Tibial artery (tissue), 4 donors: ENCODE measurements around the gene TPD52L1.
A peak's percentile ranks its signal among the peaks of the same experiment; 100 is the strongest.

ENCODE experiments used
- DNase-seq, 2 donors: peaks; one replicate each; pipeline ENCODE4 v3.0.0-alpha.2; 2019
- H3K27ac ChIP-seq, 2 donors: fragments of 200-600 bp; sonication (generic) in 1 of 2; 1 replicate in 1 of 2; 2 replicates in 1 of 2; pipeline ENCODE4 v1.5.1; 2018 to 2019; ENCODE audit warnings: mild to moderate bottlenecking in 1 of 2
- H3K27me3 ChIP-seq, 2 donors: fragments of 200-600 bp; sonication (generic) in 1 of 2; one replicate each; pipeline versions ENCODE4 v1.5.1 to v1.6.0; 2016 to 2019
- H3K36me3 ChIP-seq, 3 donors: fragments of 200-600 bp; sonication (generic) in 2 of 3; one replicate each; pipeline ENCODE4 v1.5.1; 2016 to 2019; ENCODE audit warnings: mild to moderate bottlenecking in 2 of 3
- H3K4me1 ChIP-seq, 4 donors: fragments of 200-600 bp; sonication (generic) in 2 of 4; 1 replicate in 3 of 4; 2 replicates in 1 of 4; pipeline ENCODE4 v1.5.1; 2016 to 2019
- H3K4me3 ChIP-seq, 2 donors: fragments of 200-600 bp; sonication (generic) in 1 of 2; 1 replicate in 1 of 2; 2 replicates in 1 of 2; pipeline ENCODE4 v1.5.1; 2018 to 2019; ENCODE audit warnings: mild to moderate bottlenecking in 2 of 2
- H3K9me3 ChIP-seq, 3 donors: fragments of 200-600 bp; sonication (generic) in 1 of 3; one replicate each; pipeline ENCODE4 v1.5.1; 2016 to 2019
- intact Hi-C: fragments of 100-400 bp; cut with DNase I; formaldehyde crosslinking; loops from one replicate; pipeline ENCODE4 v1.15.0; 2023; ENCODE audit warnings: low total_unique reads
- TF ChIP-seq, protein P1 (sequence below), 2 experiments: fragments of 200-600 bp in 1 of 2; fragments of 450-650 bp in 1 of 2; IDR thresholded peaks; one replicate each; pipeline ENCODE4 v1.5.1; 2017 to 2019; ENCODE audit warnings: antibody characterized with exemption in 2 of 2, mild to moderate bottlenecking in 1 of 2, moderate library complexity in 1 of 2

Gene TPD52L1

DNA sequence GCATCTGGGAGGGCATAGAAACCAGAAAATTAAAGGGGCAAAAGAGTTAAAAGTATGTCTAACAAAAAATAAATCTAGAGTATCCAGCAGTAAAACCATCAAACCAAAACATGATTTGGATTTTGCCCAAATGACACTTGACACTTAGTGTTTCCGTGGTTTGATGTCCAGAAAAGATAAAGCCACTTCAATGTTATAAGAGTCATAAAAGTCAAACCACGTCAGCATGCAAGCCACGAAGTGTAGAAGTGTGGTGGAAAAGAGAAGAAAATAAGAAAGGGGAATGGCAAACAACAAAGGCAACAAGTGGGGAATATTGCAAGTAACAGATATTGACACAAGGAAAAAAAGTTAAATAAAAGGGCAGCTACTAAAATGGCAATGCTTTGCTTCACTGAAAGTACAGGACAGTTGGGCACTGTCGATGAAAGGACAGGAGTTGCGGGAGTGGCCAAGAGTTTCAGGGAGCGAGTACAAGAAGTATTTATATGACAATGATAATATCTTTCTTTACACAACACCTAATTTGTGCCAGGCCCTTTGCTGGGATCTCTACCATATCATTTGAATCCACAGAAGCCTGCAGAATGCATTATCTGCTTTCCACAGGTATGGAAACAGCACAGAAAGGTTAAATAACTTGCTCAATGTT, 154.5 kb downstream of the TPD52L1 start:
- peaks cover 0 to 4% (median 0%) of the 10 kb centered on the region in 3 donors for H3K36me3 ChIP-seq
- DNase-seq, result no peak
- peaks cover 0 to 34% (median 5%) of the 10 kb centered on the region in 4 donors for H3K4me1 ChIP-seq
- no peak overlapping the region for H3K4me3 ChIP-seq
- H3K9me3 ChIP-seq, result no peaks in the 10 kb centered on the region
- no peaks in the 10 kb centered on the region for H3K27me3 ChIP-seq
- TF ChIP-seq, protein P1, sequence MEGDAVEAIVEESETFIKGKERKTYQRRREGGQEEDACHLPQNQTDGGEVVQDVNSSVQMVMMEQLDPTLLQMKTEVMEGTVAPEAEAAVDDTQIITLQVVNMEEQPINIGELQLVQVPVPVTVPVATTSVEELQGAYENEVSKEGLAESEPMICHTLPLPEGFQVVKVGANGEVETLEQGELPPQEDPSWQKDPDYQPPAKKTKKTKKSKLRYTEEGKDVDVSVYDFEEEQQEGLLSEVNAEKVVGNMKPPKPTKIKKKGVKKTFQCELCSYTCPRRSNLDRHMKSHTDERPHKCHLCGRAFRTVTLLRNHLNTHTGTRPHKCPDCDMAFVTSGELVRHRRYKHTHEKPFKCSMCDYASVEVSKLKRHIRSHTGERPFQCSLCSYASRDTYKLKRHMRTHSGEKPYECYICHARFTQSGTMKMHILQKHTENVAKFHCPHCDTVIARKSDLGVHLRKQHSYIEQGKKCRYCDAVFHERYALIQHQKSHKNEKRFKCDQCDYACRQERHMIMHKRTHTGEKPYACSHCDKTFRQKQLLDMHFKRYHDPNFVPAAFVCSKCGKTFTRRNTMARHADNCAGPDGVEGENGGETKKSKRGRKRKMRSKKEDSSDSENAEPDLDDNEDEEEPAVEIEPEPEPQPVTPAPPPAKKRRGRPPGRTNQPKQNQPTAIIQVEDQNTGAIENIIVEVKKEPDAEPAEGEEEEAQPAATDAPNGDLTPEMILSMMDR (IDR thresholded peaks at IDR 0.05), result no peak
- intact Hi-C loops, result loop anchor here (10.0 kb wide), 1 partner anchor 667 kb away; no protein-coding TSS in a partner anchor
- H3K27ac ChIP-seq, result no peak overlapping the region

DNA sequence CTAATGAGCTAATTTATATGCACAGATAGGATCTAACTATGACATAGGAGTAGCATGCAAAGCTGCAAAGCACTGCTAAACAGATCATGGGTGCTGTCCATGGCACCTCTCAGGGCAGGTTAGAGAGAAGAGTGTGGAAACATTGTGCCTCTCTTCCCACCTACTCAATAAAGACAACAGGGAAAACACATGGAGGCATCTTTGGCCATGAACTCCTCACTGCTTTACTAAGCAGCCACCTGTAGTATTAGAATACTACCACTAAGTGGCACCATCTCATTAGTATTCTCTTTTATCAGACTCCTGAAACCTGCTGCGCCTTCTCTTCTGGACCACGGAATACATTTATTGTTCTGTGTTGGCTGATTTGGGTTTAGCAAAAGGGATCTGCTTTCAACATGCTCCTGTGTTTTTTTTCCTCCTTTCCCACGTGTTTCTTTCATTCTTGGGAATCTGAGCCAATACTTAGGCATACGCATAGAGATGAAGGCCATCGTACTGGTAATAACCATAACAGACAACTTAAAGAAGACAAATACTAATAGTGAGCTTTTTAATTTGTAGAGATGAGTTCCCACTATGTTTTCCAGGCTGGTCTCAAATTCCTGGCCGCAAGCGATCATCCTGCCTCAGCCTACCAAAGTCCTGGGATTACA, 157.5 kb downstream of the TPD52L1 start:
- no peaks in the 10 kb centered on the region for H3K27me3 ChIP-seq
- no peaks in the 10 kb centered on the region for H3K9me3 ChIP-seq
- intact Hi-C loops, result loop anchor here (2.0 kb wide), 1 partner anchor 458 kb away; no protein-coding TSS in a partner anchor
- no peak overlapping the region for H3K4me3 ChIP-seq
- peaks cover 0 to 4% (median 0%) of the 10 kb centered on the region in 3 donors for H3K36me3 ChIP-seq
- peaks cover 0 to 56% (median 10%) of the 10 kb centered on the region in 4 donors for H3K4me1 ChIP-seq
- no peak for DNase-seq
- TF ChIP-seq, protein P1 (IDR thresholded peaks at IDR 0.05), result peak; percentile 87 to 90
- peak overlapping the region; percentile 29 to 72 for H3K27ac ChIP-seq

DNA sequence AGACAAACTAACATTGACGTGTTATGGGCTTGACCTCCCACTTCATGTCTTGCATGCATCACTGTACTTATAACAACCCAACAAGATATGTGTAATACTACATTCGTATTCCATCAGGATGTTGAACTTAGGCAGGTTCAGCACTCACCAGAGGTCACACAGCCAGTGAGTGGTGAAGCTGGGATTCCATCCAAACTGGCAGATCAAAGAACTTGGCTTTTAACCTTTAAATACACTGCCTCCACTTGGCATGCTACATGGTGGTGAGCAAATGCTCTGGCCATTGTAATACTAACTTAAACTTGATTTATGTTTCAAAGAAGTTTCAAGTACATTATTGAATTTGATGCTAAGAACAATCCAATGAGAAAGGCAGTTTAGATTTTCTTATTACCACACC, 158.9 kb downstream of the TPD52L1 start:
- peaks cover 0 to 4% (median 0%) of the 10 kb centered on the region in 3 donors for H3K36me3 ChIP-seq
- TF ChIP-seq, protein P1 (IDR thresholded peaks at IDR 0.05), result no peak
- intact Hi-C loops, result no loop called here
- peaks cover 0 to 62% (median 10%) of the 10 kb centered on the region in 4 donors for H3K4me1 ChIP-seq
- no peaks in the 10 kb centered on the region for H3K9me3 ChIP-seq
- peak overlapping the region; percentile 29 to 72 for H3K27ac ChIP-seq
- no peak overlapping the region for H3K4me3 ChIP-seq
- H3K27me3 ChIP-seq, result no peaks in the 10 kb centered on the region
- DNase-seq, result no peak

DNA sequence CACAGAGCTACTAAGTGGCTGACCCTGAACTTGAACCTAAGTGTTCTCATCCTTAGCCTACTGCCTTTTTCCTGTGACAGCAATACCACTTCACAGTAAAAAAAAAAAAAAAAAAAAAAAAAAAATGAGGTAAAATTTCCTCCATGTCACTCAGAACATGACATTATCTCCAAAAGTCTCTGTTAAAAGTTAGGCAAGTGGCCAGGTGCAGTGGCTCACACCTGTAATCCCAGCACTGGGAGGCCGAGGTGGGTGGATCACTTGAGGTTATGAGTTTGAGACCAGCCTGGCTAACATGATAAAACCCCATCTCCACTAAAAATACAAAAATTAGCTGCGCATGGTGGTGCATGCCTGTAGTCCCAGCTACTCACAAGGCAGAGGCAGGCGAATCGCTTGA, 159.4 kb downstream of the TPD52L1 start:
- TF ChIP-seq, protein P1 (IDR thresholded peaks at IDR 0.05), result no peak
- H3K9me3 ChIP-seq, result no peaks in the 10 kb centered on the region
- H3K4me1 ChIP-seq, result peaks cover 0 to 57% (median 10%) of the 10 kb centered on the region in 4 donors
- no peak overlapping the region for H3K4me3 ChIP-seq
- no peak for DNase-seq
- intact Hi-C loops, result no loop called here
- H3K27me3 ChIP-seq, result no peaks in the 10 kb centered on the region
- H3K27ac ChIP-seq, result peak overlapping the region in 1 of 2 donors; percentile 72
- H3K36me3 ChIP-seq, result peaks cover 0 to 4% (median 0%) of the 10 kb centered on the region in 3 donors
